ENCODE measurements around the gene CDK14. TPM values are rescaled to one million over a fixed set of nuclear protein-coding genes. Genes with fewer than 3 reads are reported as not detected.

CDK14 gene
- total RNA-seq, 1 donor from 2014 or later: 52.3 TPM

DNA sequence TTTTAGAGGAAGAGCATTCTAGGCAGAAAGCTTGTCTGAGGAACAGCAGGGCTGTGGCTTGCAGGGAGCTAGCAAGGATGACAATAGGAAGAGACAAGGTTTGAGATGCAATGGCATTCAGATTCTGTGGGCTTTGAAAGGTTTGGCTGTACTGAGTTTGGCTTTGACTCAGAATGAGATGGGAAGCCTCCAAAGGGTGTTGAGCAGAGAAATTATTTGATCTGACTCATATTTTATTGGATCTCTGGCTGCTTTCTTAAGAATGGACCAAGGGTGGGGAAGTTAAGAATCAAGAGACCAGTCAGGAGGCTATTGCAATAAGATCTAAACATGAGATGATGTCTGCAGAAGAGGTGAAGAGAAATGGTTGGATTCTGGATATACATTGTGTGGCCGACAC lies 273.2 kb downstream of the CDK14 start:
- Histone ChIP-seq H4K20me1 (ENCODE audit: low read depth) (no peaks in the 10 kb centered on the region), H3K27me3 (no peaks in the 10 kb centered on the region), H3K9ac (no peak overlapping the region), H2AFZ (replicated peaks) (no peak overlapping the region), H3K27ac (no peak overlapping the region), H3F3A (ENCODE audit: low read depth) (no peaks in the 10 kb centered on the region), H3K36me3 (no peaks in the 10 kb centered on the region), H3K4me2 (no peak overlapping the region), H3K4me3 (no peak overlapping the region), H3K9me3 (ENCODE audit: low read depth) (no peaks in the 10 kb centered on the region), H3K79me2 (ENCODE audit: low read depth) (no peaks in the 10 kb centered on the region), H3K4me1 (no peaks in the 10 kb centered on the region)
- DNase-seq (ENCODE audit: low spot score): no peak
- H3K27ac Mint-ChIP-seq: no peak overlapping the region
- peaks cover 6% of the 10 kb centered on the region for H3K36me3 Mint-ChIP-seq
- no peaks in the 10 kb centered on the region for H3K4me1 Mint-ChIP-seq
- no peaks in the 10 kb centered on the region for H3K27me3 Mint-ChIP-seq (ENCODE audit: insufficient read depth, low read depth)
- TF ChIP-seq EZH2phosphoT487 (IDR thresholded peaks at IDR 0.05) (no peak), EZH2 (IDR thresholded peaks at IDR 0.05) (no peak)
- TF ChIP-seq, protein P1, sequence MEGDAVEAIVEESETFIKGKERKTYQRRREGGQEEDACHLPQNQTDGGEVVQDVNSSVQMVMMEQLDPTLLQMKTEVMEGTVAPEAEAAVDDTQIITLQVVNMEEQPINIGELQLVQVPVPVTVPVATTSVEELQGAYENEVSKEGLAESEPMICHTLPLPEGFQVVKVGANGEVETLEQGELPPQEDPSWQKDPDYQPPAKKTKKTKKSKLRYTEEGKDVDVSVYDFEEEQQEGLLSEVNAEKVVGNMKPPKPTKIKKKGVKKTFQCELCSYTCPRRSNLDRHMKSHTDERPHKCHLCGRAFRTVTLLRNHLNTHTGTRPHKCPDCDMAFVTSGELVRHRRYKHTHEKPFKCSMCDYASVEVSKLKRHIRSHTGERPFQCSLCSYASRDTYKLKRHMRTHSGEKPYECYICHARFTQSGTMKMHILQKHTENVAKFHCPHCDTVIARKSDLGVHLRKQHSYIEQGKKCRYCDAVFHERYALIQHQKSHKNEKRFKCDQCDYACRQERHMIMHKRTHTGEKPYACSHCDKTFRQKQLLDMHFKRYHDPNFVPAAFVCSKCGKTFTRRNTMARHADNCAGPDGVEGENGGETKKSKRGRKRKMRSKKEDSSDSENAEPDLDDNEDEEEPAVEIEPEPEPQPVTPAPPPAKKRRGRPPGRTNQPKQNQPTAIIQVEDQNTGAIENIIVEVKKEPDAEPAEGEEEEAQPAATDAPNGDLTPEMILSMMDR (IDR thresholded peaks at IDR 0.05): no peak
- no peaks in the 10 kb centered on the region for H3K9me3 Mint-ChIP-seq
- no peak overlapping the region for H3K4me3 Mint-ChIP-seq

DNA sequence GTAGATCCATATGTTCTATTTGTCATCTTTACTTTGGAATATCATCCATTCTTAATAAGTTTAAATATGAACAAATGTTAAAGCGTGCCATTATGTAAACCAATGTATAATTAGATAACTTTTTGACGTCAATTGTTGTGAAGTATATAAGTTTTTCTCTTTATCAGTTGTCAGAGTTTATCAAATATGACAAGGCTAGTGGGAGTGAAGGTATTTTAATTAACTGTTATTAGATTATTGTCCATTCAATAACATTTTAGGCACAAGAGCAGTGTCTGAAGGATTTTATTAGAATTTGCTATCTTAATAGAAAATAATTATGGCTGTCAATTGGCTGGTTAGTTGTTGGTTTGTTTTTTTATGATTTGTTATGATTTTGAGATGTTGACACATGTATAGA lies 280.6 kb downstream of the CDK14 start:
- TF ChIP-seq EZH2phosphoT487 (IDR thresholded peaks at IDR 0.05) (no peak), EZH2 (IDR thresholded peaks at IDR 0.05) (no peak)
- TF ChIP-seq, protein P1 (IDR thresholded peaks at IDR 0.05): no peak
- no peak for DNase-seq (ENCODE audit: low spot score)
- Histone ChIP-seq H2AFZ (replicated peaks) (no peak overlapping the region), H4K20me1 (ENCODE audit: low read depth) (no peaks in the 10 kb centered on the region), H3K79me2 (ENCODE audit: low read depth) (no peaks in the 10 kb centered on the region), H3K9ac (no peak overlapping the region), H3K27me3 (no peaks in the 10 kb centered on the region), H3K4me2 (no peak overlapping the region), H3K9me3 (ENCODE audit: low read depth) (no peaks in the 10 kb centered on the region), H3K27ac (no peak overlapping the region), H3K36me3 (peaks cover 7% of the 10 kb centered on the region), H3F3A (ENCODE audit: low read depth) (no peaks in the 10 kb centered on the region), H3K4me1 (peaks cover 6% of the 10 kb centered on the region), H3K4me3 (no peak overlapping the region)
- Mint-ChIP-seq H3K9me3 (peaks cover 4% of the 10 kb centered on the region), H3K27me3 (ENCODE audit: insufficient read depth, low read depth) (peaks cover 3% of the 10 kb centered on the region), H3K36me3 (peaks cover 35% of the 10 kb centered on the region), H3K4me3 (no peak overlapping the region), H3K4me1 (no peaks in the 10 kb centered on the region), H3K27ac (no peak overlapping the region)

DNA sequence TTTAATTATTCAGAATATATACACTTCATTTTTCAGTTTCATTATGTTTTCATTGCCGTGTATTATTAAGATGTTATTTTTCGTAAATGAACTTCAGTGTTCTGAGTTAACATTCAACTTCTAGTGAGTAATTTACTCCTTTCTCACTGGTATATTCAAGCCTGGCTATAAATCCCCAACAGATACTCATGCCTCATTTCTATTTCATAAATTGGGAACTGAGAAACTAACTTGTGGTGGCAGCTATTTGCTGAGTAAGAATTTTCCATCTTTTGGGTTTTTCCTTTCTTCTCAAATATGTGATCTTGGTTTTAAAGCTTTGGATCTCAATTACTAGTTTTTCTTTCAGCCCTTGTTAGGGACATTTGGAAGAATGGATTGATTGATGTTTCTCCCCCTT lies 281.1 kb downstream of the CDK14 start:
- no peak for DNase-seq (ENCODE audit: low spot score)
- Mint-ChIP-seq H3K36me3 (peaks cover 35% of the 10 kb centered on the region), H3K4me1 (no peaks in the 10 kb centered on the region), H3K9me3 (peaks cover 4% of the 10 kb centered on the region), H3K27me3 (ENCODE audit: insufficient read depth, low read depth) (peaks cover 3% of the 10 kb centered on the region), H3K4me3 (no peak overlapping the region), H3K27ac (no peak overlapping the region)
- H3K4me2 ChIP-seq: no peak overlapping the region
- no peaks in the 10 kb centered on the region for H4K20me1 ChIP-seq (ENCODE audit: low read depth)
- H3K79me2 ChIP-seq (ENCODE audit: low read depth): no peaks in the 10 kb centered on the region
- peaks cover 6% of the 10 kb centered on the region for H3K4me1 ChIP-seq
- no peak overlapping the region for H3K9ac ChIP-seq
- H3K36me3 ChIP-seq: peaks cover 7% of the 10 kb centered on the region
- TF ChIP-seq EZH2phosphoT487 (IDR thresholded peaks at IDR 0.05) (no peak), EZH2 (IDR thresholded peaks at IDR 0.05) (no peak)
- TF ChIP-seq, protein P1 (IDR thresholded peaks at IDR 0.05): no peak
- H3F3A ChIP-seq (ENCODE audit: low read depth): no peaks in the 10 kb centered on the region
- no peak overlapping the region for H2AFZ ChIP-seq (replicated peaks)
- no peak overlapping the region for H3K27ac ChIP-seq
- no peaks in the 10 kb centered on the region for H3K27me3 ChIP-seq
- no peak overlapping the region for H3K4me3 ChIP-seq
- no peaks in the 10 kb centered on the region for H3K9me3 ChIP-seq (ENCODE audit: low read depth)
